Upper lobe of left lung (tissue), 4 donors: Measurements from ENCODE around the gene PRCP.

Source experiments
- CTCF ChIP-seq, 6 experiments: fragments of 450-650 bp in 4 of 6; fragments of 200-600 bp in 2 of 6; sonication (generic) in 2 of 6; IDR thresholded peaks; one replicate each; pipeline ENCODE4 v1.5.1; 2016 to 2019; ENCODE audit warnings: antibody characterized with exemption in 6 of 6
- POLR2AphosphoS5 ChIP-seq, 2 donors: sonication (generic); formaldehyde crosslinking; IDR thresholded peaks; one replicate each; pipeline ENCODE4 v1.5.1; 2017; ENCODE audit warnings: antibody characterized with exemption in 2 of 2

- TF ChIP-seq POLR2AphosphoS5 (IDR thresholded peaks at IDR 0.05): no peak
- no peak for TF ChIP-seq CTCF (IDR thresholded peaks at IDR 0.05)
Observed at GRCh38 chr11:82890002-82890341, 10.3 kb downstream of the PRCP start.
